GM19099 (cell line): ENCODE results near the gene HOMER3.

Source experiments
- POLR2A ChIP-seq: IDR thresholded peaks from 3 replicates; pipeline ENCODE4 v1.6.1; 2011; ENCODE audit warnings: low read depth; ENCODE audit not compliant: insufficient read length; ENCODE audit errors: extremely low read depth

HOMER3 gene

DNA sequence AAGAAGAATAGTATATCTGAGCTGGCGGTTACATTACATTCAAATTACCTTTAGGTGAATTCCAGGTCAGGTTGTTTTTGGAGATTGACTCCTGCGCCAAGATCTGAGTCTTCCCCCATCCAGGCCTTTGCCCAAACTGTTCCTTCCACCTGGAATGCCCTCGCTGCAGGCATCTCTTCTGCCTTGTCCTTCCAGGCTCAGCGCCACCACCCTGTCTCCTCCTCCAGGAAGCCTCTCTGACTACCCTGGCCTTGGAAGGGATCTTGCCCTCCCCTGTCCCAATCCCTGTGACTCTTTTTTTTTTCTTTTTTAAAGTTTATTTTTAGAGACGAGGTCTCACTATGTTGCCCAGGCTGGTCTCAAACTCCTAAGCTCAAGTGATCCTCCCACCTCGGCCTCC is 1.7 kb upstream of the HOMER3 start:
- no peak for TF ChIP-seq POLR2A

DNA sequence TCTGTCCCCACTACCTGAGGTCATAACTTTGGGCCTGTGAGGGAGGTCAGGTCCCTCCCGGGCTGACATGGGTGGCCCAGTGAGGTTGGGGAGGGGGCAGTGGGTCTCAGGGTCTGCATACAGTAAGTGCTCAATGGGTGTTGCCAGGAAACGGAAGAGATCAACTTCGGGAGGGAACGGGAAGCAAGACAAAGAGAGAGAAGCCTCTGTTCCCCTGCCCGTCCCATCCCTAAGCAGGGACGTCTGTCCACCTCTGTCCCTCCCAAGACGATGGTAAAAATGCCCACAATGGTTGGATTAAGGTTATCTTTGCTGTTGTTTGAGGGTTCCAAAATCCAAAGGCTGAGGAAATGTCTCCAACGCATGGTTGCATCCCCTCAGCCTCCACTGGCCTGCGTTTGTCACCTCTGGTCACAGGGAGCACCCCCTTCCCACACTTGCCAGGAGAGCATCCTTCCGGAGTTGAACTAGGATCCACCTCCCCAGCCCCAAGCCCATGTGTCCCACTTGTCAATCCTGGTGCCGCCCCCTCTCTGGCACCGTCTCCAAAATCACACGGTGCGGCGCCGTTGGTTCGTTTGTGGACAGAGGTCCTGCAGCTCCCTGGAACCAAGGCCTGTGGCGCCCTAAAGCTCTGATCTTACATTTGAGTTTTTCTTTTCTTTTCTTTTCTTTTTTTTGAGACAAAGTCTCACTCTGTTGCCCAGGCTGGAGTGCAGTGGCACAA is 774 bp upstream of the HOMER3 start:
- TF ChIP-seq POLR2A = no peak

DNA sequence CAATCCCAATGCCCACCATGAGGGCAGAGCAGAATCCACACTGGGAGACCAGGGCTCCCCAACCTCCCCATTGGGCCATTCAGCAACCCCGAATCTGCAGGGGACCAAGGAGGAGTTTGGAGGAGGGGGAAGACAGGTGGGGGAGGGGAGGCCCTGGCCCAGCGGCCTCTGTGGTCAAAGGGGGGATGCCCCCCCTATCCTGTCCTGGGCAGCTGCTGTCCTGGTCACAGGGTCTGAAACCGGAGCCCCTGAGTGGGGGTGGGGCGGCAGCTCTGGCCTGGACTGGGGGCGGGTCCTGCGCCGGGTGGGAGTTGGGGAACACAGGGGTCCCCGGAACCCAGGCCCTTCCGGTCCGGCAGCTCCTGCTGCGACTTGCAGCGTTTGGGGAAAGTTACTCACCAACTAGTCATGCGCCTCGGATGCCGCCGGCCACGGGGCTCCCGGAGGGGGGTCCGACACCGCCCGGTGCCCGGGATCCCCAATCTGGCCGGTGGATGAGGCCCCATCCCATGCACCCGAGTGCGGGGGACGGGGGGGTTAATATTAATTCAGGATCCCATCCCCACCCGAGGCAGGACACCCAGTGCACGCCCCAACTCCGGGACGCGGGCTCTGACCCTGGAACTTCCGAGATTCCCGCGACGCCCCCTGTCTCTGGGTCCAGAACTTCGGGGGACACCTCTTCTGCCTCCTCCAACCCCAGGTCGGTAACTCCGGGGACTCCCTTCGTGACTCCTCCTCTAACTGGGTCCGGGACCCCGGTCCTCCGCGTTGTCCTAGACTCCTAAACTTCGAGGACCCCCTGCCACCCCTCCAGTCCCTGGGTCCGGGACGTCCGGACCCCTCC is 872 bp downstream of the HOMER3 start:
- no peak for TF ChIP-seq POLR2A

DNA sequence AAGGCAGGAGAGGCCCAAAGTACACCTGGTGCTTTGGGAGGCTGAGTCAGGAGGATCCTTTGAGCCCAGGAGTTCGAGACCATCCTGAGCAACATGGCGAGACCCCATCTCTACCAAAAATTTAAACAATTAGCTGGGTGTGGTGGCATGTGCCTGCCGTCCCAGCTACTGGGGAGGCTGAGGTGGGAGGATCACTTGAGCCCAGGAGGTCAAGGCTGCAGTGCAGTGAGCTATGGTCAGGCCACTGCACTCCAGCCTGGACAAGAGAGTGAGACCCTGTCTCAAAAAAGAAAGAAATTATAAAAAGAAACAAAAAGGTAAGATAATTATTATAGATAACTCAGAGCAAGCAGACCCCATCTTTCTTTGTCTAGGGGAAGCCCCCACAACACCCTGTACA is 1.9 kb downstream of the HOMER3 start:
- TF ChIP-seq POLR2A = no peak

DNA sequence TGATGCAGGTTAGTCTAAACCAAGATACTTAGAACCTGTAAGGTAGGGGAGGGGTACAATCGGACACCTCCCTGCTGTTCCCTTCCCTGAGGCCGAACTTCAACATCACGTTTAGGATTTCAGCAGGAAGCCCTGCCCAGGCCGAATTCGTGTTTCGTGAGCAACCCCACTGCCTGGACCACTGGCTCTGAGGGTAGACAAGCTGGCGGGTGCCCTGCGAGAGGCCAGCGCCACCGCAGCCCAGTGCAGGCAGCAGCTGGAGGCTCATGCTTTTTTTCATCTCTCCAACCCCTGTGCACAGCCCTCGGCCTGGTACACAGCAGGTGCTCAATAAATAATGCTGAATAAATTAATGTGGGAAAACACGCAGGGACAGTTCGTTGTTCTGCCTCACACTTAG is 7.7 kb downstream of the HOMER3 start:
- no peak for TF ChIP-seq POLR2A

DNA sequence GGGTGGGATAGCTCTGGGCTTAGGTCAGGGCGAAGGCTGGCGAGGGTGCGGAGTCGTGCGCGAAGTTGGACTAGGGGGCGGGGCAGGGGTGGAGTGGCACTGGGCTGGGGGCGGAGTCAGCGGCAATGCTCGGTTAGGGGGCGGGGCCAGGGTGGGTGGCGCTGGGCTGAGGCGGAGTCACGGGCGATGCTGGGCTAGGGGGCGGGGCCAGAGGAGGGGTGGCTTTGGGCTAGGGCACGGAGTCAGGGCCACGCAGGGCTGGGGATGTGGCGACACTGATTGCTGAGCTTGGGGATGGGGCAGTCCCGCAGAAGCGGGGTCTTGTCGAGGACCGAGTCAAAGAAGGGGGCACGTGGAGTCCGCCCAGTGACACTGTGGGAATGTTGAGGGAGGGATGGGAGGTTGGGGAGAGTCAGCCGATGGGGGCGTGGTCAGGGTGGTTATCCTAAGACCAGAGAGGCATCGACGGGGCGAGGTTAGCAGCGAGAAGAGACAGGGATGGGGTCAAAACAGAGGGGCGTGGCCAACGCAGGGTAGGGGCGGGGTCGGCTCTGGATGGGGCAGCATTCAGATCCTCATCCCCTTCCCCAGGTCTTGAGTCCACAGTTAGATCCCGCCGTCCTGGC is 8.7 kb downstream of the HOMER3 start:
- TF ChIP-seq POLR2A = no peak

DNA sequence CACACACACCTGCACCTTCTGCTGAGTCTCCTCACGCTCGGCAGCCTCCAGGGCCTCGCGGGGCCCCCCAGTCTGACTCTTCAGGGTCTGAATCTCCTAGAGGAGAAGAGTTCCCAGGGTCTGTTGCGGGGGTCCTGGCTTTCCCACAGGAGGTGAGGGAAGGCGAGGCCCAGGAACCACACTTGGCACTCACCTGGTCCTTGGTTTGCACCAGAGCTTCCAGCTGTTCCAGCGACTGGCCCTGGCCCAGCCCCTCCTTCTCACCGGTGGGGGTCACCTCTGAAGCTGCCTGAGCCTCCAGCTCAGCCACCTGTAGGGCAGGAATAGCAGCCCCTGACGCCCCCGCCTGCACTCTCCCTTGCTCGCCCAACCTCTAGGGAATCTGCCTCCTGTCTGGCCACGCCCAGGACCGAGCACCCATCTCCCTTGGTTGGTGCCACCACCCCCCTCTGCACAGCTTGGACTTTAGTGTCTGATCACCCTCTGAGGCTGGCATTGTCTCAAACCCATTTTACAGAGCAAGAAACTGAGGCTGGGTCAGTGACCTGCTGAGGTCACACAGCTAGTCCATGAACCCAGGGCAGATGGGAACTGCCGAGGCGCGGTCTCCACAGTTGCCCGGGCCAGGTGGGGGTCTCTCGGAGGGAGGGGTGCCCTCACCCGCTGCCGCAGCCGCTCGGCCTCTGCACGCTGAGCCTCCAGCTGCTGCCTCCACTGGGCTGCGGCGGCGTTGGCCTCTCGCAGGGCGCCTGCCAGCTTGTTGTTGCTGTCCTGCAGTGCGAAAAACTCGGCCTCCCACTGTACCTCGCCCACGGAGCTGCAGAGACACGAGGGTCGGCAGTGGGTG is 9.5 kb downstream of the HOMER3 start:
- TF ChIP-seq POLR2A = no peak

DNA sequence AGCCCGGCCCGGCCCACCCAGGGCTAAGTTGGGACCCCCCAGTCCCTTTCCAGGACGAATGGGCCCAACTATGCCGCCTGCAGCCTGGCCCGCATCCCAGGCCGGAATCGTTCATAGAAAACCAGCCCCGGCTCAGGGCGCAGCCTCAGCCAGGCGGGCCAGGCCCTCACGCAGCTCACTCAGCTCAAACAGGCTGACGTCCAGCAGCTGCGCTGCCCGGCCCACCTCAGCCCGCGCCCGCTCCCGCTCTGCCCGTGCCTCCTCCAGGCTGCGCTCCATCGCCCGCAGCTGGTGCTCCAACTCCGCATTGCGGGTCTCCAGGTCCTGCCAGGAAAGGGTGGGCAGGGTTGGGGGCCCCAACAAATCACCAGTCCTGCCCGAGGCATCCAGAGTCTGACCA is 11.7 kb downstream of the HOMER3 start:
- TF ChIP-seq POLR2A = no peak

DNA sequence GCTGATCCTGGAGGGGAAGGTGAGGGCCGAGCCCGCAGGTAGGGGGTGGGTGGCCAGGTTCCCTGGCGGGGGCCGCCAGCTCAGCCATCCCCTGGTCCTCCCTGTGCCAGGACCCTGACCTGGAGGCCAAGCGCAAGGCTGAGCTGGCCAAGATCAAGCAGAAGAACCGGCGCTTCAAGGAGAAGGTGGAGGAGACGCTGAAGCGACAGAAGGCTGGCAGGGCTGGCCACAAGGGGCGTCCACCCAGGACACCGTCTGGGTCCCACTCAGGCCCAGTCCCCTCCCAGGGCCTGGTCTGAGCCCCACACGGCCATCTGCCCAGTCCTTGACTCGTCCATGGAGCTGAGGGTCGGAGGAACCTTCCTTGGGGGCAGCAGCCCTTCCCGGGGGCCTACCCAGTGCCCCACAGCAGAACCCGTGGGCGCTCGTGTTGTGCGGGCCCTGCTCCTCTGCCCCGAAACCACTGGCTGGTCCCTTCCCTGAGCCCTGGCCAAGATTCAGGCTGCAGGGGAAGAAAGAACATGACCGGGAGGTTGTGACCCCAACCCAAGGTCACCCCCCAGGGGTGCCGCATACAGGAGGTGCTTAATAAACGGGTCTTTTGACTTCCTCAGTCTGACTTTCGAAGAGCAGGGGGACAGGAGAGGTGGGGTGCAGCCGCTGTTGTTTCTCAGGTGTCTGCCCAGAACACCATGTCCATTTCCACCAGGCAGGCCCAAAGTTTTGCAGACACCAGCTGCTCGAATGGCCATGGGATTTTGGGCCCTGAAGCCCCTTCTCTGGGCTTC is 12.8 kb downstream of the HOMER3 start:
- no peak for TF ChIP-seq POLR2A

DNA sequence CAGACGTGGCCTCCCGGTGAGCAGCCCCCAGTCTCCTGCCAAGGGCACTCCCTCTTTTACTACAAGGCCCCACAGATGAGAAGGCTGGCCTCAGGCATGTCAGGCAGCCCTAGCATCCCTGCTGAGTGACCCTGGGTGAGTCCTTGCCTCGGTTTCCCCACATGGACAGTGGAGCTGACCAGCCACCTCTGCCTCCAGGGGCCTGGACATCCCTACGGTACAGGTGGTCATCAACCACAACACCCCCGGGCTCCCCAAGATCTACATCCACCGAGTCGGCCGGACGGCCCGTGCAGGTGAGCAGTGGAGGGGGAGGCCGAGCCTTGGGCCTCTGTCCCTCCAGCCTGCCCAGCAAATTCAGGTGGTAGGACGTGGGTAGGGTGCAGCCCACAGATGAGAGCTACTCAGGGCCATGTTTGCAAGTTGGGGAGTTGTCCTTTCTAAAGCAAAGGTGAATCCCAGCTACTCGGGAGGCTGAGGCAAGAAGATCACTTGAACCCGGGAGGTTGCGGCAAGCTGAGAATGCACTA is 16.3 kb downstream of the HOMER3 start:
- no peak for TF ChIP-seq POLR2A

DNA sequence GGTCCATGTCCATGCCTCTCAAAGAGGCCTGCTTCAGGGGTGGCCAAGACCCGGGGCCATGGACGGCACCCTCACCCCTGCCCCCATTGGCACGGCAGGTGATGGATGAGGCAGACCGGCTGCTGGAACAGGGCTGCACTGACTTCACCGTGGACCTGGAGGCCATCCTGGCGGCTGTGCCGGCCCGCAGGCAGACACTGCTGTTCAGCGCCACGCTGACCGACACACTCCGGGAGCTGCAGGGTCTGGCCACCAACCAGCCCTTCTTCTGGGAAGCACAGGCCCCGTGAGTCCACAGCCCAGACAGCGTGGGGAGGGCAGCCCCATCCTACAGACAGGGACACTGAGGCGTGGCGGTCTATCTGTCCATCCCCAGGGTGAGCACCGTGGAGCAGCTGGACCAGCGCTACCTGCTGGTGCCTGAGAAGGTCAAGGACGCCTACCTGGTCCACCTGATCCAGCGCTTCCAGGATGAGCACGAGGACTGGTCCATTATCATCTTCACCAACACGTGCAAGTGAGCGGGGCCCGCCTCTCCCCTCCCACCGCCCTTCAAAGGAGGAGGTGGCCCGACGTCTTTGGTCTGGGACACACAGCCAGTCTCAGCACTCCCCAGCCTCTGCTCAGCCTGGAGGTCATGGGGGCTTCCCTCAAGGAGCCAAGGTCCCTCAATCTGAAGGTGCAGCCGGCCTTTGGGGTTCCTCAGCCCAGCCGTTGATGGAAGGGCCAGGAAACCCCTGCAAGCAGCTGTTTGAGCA is 18.6 kb downstream of the HOMER3 start:
- TF ChIP-seq POLR2A = no peak

DNA sequence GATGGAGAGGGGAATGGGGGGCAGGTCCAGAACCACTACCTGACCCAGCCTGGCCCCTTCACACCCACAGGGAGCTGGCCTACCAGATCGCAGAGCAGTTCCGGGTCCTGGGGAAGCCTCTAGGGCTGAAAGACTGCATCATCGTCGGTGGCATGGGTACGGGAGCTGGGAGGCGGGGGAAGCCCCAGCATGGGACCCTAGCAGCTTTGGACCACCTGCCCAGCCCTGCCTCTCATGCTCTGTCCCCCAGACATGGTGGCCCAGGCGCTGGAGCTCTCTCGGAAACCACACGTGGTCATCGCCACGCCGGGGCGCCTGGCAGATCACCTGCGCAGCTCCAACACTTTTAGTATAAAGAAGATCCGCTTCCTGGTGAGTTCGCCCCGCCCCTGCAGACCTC is 19.4 kb downstream of the HOMER3 start:
- no peak for TF ChIP-seq POLR2A

DNA sequence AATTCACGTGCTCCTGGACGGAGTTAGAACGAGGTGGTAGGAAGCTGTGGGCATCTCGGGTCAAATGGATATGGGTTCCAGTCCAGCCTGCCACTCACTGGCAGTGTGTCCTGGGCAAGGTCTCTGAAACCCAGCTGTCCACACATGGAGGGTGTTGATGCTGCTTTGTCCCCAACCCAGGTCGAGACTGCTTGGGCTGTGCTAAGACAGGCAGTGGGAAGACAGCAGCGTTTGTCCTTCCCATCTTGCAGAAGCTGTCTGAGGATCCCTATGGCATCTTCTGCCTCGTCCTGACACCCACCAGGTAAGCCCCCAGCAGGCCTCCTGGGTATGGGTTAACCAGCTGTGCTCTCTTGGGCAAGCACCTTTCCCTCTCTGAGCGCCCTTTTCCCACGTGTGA is 20.6 kb downstream of the HOMER3 start:
- no peak for TF ChIP-seq POLR2A
